GM12878 (cell line): ENCODE results near the gene MPEG1. TPM values are rescaled to one million over a fixed set of nuclear protein-coding genes. Genes with fewer than 3 reads are reported as not detected.

Source experiments
- ATAC-seq: fragments of 200-7000 bp; cut with Tn5 transposase; 3 replicates; pipeline ENCODE4 v1.9.1; 2020; ENCODE audit warnings: mild to moderate bottlenecking, moderate library complexity
- BruUV-seq: library from RNA; stranded (reverse); fragments of 400-500 nt; replicated peaks from 2 replicates; lab custom pipeline; 2021; lab: Mats Ljungman, UMichigan
- CTCF ChIA-PET: fragments of 300-600 bp; sonication (Branson Sonifier 250); formaldehyde crosslinking; extraction: SDS; loops from one replicate; lab custom pipeline; 2021; ENCODE audit warnings: inconsistent platforms; lab: Yijun Ruan, JAX
- POLR2A ChIA-PET: fragments of 350-600 bp; formaldehyde crosslinking; extraction: SDS; loops from one replicate; lab custom pipeline; 2021; ENCODE audit warnings: inconsistent platforms; lab: Charles Lee
- RAD21 ChIA-PET: fragments of 300-600 bp; sonication (Branson Sonifier 250); formaldehyde crosslinking; loops from one replicate; lab custom pipeline; 2023; ENCODE audit warnings: antibody characterized with exemption; ENCODE audit not compliant: unreplicated experiment; lab: Charles Lee
- SMC1A ChIA-PET: fragments of 300-600 bp; sonication (Branson Sonifier 250); formaldehyde crosslinking; loops from one replicate; lab custom pipeline; 2023; ENCODE audit not compliant: unreplicated experiment, uncharacterized antibody; lab: Charles Lee
- DNase-seq: peaks from one replicate; pipeline ENCODE4 v3.0.0-alpha.2; 2011; ENCODE audit warnings: low read depth, low spot score
- FAIRE-seq: peaks from 3 replicates; lab custom pipeline; 2011; peaks lifted over from hg19 to GRCh38; lab: Jason Lieb, UNC
- H2AFZ ChIP-seq: 2 replicates; pipeline ENCODE4 v1.6.0; 2011; ENCODE audit warnings: low read depth, low read length, control low read depth; ENCODE audit not compliant: control insufficient read depth
- H3K27ac ChIP-seq: 2 replicates; pipeline ENCODE4 v1.5.1; 2011; ENCODE audit warnings: control low read depth; ENCODE audit not compliant: control insufficient read depth, insufficient read depth
- H3K27me3 ChIP-seq, 2 experiments: replicated peaks in 1 of 2; 2 replicates each; pipeline versions ENCODE4 v1.6.0 to v1.6.1; 2011; ENCODE audit warnings: low read length in 1 of 2; ENCODE audit not compliant: control insufficient read depth in 2 of 2, insufficient read depth in 2 of 2
- H3K36me3 ChIP-seq, 2 experiments: 2 replicates each; pipeline ENCODE4 v1.5.1; 2011; ENCODE audit warnings: low read length in 1 of 2; ENCODE audit not compliant: control insufficient read depth in 2 of 2, insufficient read depth in 2 of 2
- H3K4me1 ChIP-seq: 2 replicates; pipeline ENCODE4 v1.6.1; 2011; ENCODE audit warnings: mild to moderate bottlenecking, low read length, moderate library complexity, mixed read lengths; ENCODE audit not compliant: control insufficient read depth, insufficient read depth
- H3K4me2 ChIP-seq: 2 replicates; pipeline ENCODE4 v1.6.0; 2011; ENCODE audit warnings: control low read depth; ENCODE audit not compliant: control insufficient read depth, insufficient read depth
- H3K4me3 ChIP-seq: fragments of 200-600 bp; sonication (generic); 2 replicates; pipeline ENCODE4 v1.5.1; 2016
- H3K79me2 ChIP-seq: 2 replicates; pipeline ENCODE4 v1.6.0; 2011; ENCODE audit warnings: low read length; ENCODE audit not compliant: control insufficient read depth, insufficient read depth
- H3K9ac ChIP-seq: 2 replicates; pipeline ENCODE4 v1.8.0; 2011; ENCODE audit warnings: low read length, control low read depth, mixed read lengths; ENCODE audit not compliant: control insufficient read depth, insufficient read depth
- H3K9me3 ChIP-seq: replicated peaks from 3 replicates; pipeline ENCODE4 v1.5.1; 2011; ENCODE audit warnings: mild to moderate bottlenecking, low read length; ENCODE audit not compliant: control insufficient read depth, insufficient read depth
- H4K20me1 ChIP-seq: 2 replicates; pipeline ENCODE4 v1.6.0; 2011; ENCODE audit not compliant: control insufficient read depth, insufficient read depth
- CHD1 ChIP-seq: IDR thresholded peaks from 2 replicates; pipeline ENCODE4 v1.6.1; 2012; ENCODE audit warnings: low read depth, low read length, improper control_type of control experiment
- CHD2 ChIP-seq: IDR thresholded peaks from 2 replicates; pipeline ENCODE4 v1.6.1; 2011; ENCODE audit warnings: low read depth, low read length, improper control_type of control experiment, borderline replicate concordance
- CHD4 ChIP-seq: fragments of 200-600 bp; sonication (generic); IDR thresholded peaks from 2 replicates; pipeline ENCODE4 v1.6.1; 2016; ENCODE audit warnings: mild to moderate bottlenecking
- E2F4 ChIP-seq: IDR thresholded peaks from 2 replicates; pipeline ENCODE4 v1.6.1; 2012; ENCODE audit warnings: low read depth, low read length, improper control_type of control experiment
- ETV6 ChIP-seq, 2 experiments: fragments of 450-650 bp in 1 of 2; IDR thresholded peaks in 1 of 2; conservative IDR thresholded peaks in 1 of 2; 2 replicates each; pipeline ENCODE4 v1.6.1; 2014; ENCODE audit warnings: antibody characterized with exemption in 1 of 2, borderline replicate concordance in 1 of 2, low read depth in 1 of 2, mild to moderate bottlenecking in 1 of 2, moderate library complexity in 1 of 2
- EZH2 ChIP-seq: IDR thresholded peaks from 2 replicates; pipeline ENCODE4 v1.6.1; 2012; ENCODE audit warnings: low read depth, mild to moderate bottlenecking, control low read depth, inconsistent platforms, low read length, borderline replicate concordance; ENCODE audit not compliant: control insufficient read depth
- IKZF1 ChIP-seq: fragments of 450-650 bp; conservative IDR thresholded peaks from 2 replicates; pipeline ENCODE4 v1.6.1; 2017; ENCODE audit warnings: antibody characterized with exemption, mild to moderate bottlenecking
- MTA2 ChIP-seq: fragments of 450-650 bp; IDR thresholded peaks from 2 replicates; pipeline ENCODE4 v1.6.1; 2016; ENCODE audit warnings: low read depth, mild to moderate bottlenecking, moderate library complexity
- NFXL1 ChIP-seq: fragments of 450-650 bp; IDR thresholded peaks from 2 replicates; pipeline ENCODE4 v1.6.1; 2017; ENCODE audit warnings: antibody characterized with exemption, mild to moderate bottlenecking, borderline replicate concordance
- PML ChIP-seq: IDR thresholded peaks from 2 replicates; pipeline ENCODE4 v1.6.1; 2012; ENCODE audit warnings: low read length, inconsistent platforms
- RUNX3 ChIP-seq: IDR thresholded peaks from 2 replicates; pipeline ENCODE4 v1.6.1; 2012; ENCODE audit warnings: low read length, inconsistent platforms
- SPI1 ChIP-seq: IDR thresholded peaks from 2 replicates; pipeline ENCODE4 v1.6.1; 2011; ENCODE audit warnings: low read depth, mild to moderate bottlenecking, low read length, moderate library complexity, borderline replicate concordance; ENCODE audit not compliant: insufficient read depth
- SREBF2 ChIP-seq: IDR thresholded peaks from 2 replicates; pipeline ENCODE4 v1.6.1; 2012; ENCODE audit warnings: mild to moderate bottlenecking, low read length
- ZNF24 ChIP-seq: fragments of 450-650 bp; IDR thresholded peaks from 2 replicates; pipeline ENCODE4 v1.6.1; 2017; ENCODE audit warnings: antibody characterized with exemption, mild to moderate bottlenecking
- ZNF274 ChIP-seq: IDR thresholded peaks from one replicate; pipeline ENCODE4 v1.8.0; 2011; ENCODE audit not compliant: insufficient read length, insufficient read depth
- WGBS: methylation state at CpG from one replicate; pipeline ENCODE4 v1.1.6; 2016; ENCODE audit warnings: low lambda C conversion rate; ENCODE audit not compliant: insufficient replicate concordance, insufficient coverage; ENCODE audit errors: missing lambda C conversion rate; 5-methylcytosine and 5-hydroxymethylcytosine counted together
- in situ Hi-C: fragments of 300-500 bp; cut with MboI; formaldehyde crosslinking; loops from 9 replicates; pipeline ENCODE4 v1.14.3; 2018; ENCODE audit warnings: mixed read lengths
- intact Hi-C: fragments of 100-400 bp; cut with micrococcal nuclease; formaldehyde crosslinking; loops from one replicate; pipeline ENCODE4 v1.14.2; 2022; ENCODE audit not compliant: unreplicated experiment
- polyA plus RNA-seq, 11 experiments: library from polyadenylated mRNA; depleted of rRNA in 4 of 11; unstranded in 6 of 11; stranded (reverse) in 5 of 11; fragments of >200 nt; fragmentation: Nextera tagmentation in 4 of 11; fragmentation: Illumina TruSeq in 1 of 11; extraction: Ambion mirVana in 4 of 11; extraction: Trizol in 1 of 11; gene quantifications; 1 replicate in 1 of 11; 2 replicates in 10 of 11; pipeline versions ENCODE4 v1.2.1 to v1.2.3, GENCODE V29; 2011 to 2016; ENCODE audit warnings: inconsistent platforms in 2 of 11, missing spikeins in 2 of 11, low read depth in 1 of 11
- total RNA-seq, 4 experiments: library from RNA; depleted of rRNA in 3 of 4; stranded (reverse); fragments of >200 nt in 3 of 4; fragmentation: Illumina TruSeq in 1 of 4; extraction: Trizol in 1 of 4; gene quantifications; 2 replicates each; pipeline versions ENCODE4 v1.2.1 to v1.2.3, GENCODE V29; 2013 to 2021

The MPEG1 gene
- total and polyA plus RNA-seq, 10 of the 15 experiments (the other 5 are each of a cell fraction or from before 2014, with no cell fraction given), result 1.3 to 15.6 (median 11.7) TPM; not detected in 1

GRCh38 chr11:59191095-59191494 lies 21.6 kb downstream of the MPEG1 start:
- Histone ChIP-seq H3K27ac (peak overlapping the region; percentile 8; the same call in 1 of the 2 replicates), H3K36me3 (peaks cover 26 to 36% of the 10 kb centered on the region in 2 experiments; a peak in 3 of 4 replicates), H3K27me3 (no peaks in the 10 kb centered on the region), H2AFZ (no peak overlapping the region), H3K4me1 (peaks cover 6% of the 10 kb centered on the region; the same call in 1 of the 2 replicates), H3K79me2 (peaks cover 8% of the 10 kb centered on the region), H3K9me3 (no peaks in the 10 kb centered on the region), H3K9ac (no peak overlapping the region), H4K20me1 (no peaks in the 10 kb centered on the region), H3K4me3 (no peak overlapping the region), H3K4me2 (no peak overlapping the region)
- 52% methylated on average over 4 of the region's 4 CpGs for WGBS
- in situ Hi-C loops, result loop anchor here (25.0 kb wide), 1 partner anchor 1571 kb away; the partner anchor contains the start of gene MS4A15
- intact Hi-C loops, result no loop called here
- SMC1A ChIA-PET, result interaction anchor here (0.8 to 1.4 kb wide), 5 partner anchors 10 to 33 kb away, joined by 3 to 4 read pairs (median 3); partner anchors contain the start of gene DTX4
- ATAC-seq (no peak), FAIRE-seq (no peak), DNase-seq (no peak)
- TF ChIP-seq IKZF1 (peak; percentile 43; the same call in 1 of the 2 replicates), RUNX3 (peak; percentile 44), ZNF274 (no peak), SPI1 (0 out of 2 replicates have a peak, but pooled peaks have one; percentile 14)
- POLR2A ChIA-PET, result interaction anchor here (1.7 kb wide), 1 partner anchor 11 kb away, joined by 5 read pairs; no protein-coding TSS in a partner anchor
- CTCF ChIA-PET, result interaction anchor here (30.3 to 33.5 kb wide), 2 partner anchors 8 to 11 kb away, joined by 1180 read pairs; partner anchors contain the start of genes DTX4 and MPEG1
- no TSS peak for BruUV-seq
- RAD21 ChIA-PET, result interaction anchor here (0.8 to 1.0 kb wide), 2 partner anchors 16 kb away, joined by 3 to 5 read pairs; no protein-coding TSS in a partner anchor

- in situ Hi-C loops (loop anchor here (25.0 kb wide), 1 partner anchor 1572 kb away; the partner anchor contains the start of gene MS4A15), intact Hi-C loops (no loop called here)
- SMC1A ChIA-PET, result interaction anchor here (0.8 to 1.6 kb wide), 9 partner anchors 9 to 96 kb away, joined by 3 to 7 read pairs (median 3); no protein-coding TSS in a partner anchor
- H3K9ac ChIP-seq, result no peak overlapping the region
- WGBS, result 86% methylated on average over 4 of the region's 4 CpGs
- H4K20me1 ChIP-seq, result no peaks in the 10 kb centered on the region
- FAIRE-seq (no peak), DNase-seq (no peak), ATAC-seq (no peak)
- peaks cover 10% of the 10 kb centered on the region; the same call in 1 of the 2 replicates for H3K4me1 ChIP-seq
- H3K4me2 ChIP-seq, result no peak overlapping the region
- POLR2A ChIA-PET, result interaction anchor here (0.6 to 1.8 kb wide), 8 partner anchors 9 to 462 kb away, joined by 3 to 7 read pairs (median 4); partner anchors contain the start of gene DTX4
- RAD21 ChIA-PET, result interaction anchor here (1.0 kb wide), 2 partner anchors 11 to 17 kb away, joined by 5 to 6 read pairs; no protein-coding TSS in a partner anchor
- peaks cover 12% of the 10 kb centered on the region for H3K79me2 ChIP-seq
- peaks cover 26 to 33% of the 10 kb centered on the region in 2 experiments; a peak in 3 of 4 replicates for H3K36me3 ChIP-seq
- no TSS peak for BruUV-seq
- H3K9me3 ChIP-seq, result no peaks in the 10 kb centered on the region
- H3K27me3 ChIP-seq, result no peaks in the 10 kb centered on the region
- H3K27ac ChIP-seq, result no peak overlapping the region
- no peak overlapping the region for H2AFZ ChIP-seq
- no peak overlapping the region for H3K4me3 ChIP-seq
- CTCF ChIA-PET, result interaction anchor here (30.3 to 33.5 kb wide), 2 partner anchors 9 to 10 kb away, joined by 1180 read pairs; partner anchors contain the start of genes DTX4 and MPEG1
- TF ChIP-seq NFXL1 (no peak), PML (no peak), CHD4 (no peak), MTA2 (no peak), ZNF24 (no peak), E2F4 (no peak), ETV6 (conservative IDR thresholded peaks at IDR 0.05 in 1 of 2, IDR thresholded peaks at IDR 0.05 in 1 of 2; ENCODE audit: borderline replicate concordance in 1 of 2, low read depth in 1 of 2) (no peak), CHD2 (no peak), EZH2 (no peak), CHD1 (no peak), SREBF2 (no peak)
Observed at GRCh38 chr11:59189986-59190385, 22.7 kb downstream of the MPEG1 start.
